ENCODE measurements around the gene POM121C. TPM values are rescaled to one million over a fixed set of nuclear protein-coding genes. Genes with fewer than 3 reads are reported as not detected.
"Not testable (repeated sequence)": the region's sequence is repeated elsewhere in the genome, so short reads cannot be mapped to it uniquely, and the experiment has no call there.

The POM121C gene
- total RNA-seq, 3 donors from 2014 or later (not counting 1 experiment from before 2014, with no cell fraction given), result 108 to 136 (median 112) TPM

- no peak for TF ChIP-seq CTCF (IDR thresholded peaks at IDR 0.05)
- DNase-seq (no peak), ATAC-seq (no peak)
- no peaks in the 10 kb centered on the region for H3K27me3 ChIP-seq (ENCODE audit: control insufficient read depth, insufficient read depth, low read length)
- no peak overlapping the region for H3K27ac Mint-ChIP-seq
- H3K4me1 ChIP-seq (ENCODE audit: control insufficient read depth, insufficient read depth, low read length), result peaks cover 16% of the 10 kb centered on the region
- peaks cover 2% of the 10 kb centered on the region for H3K36me3 ChIP-seq (ENCODE audit: control insufficient read depth, insufficient read depth, low read length)
- intact Hi-C loops (cut with micrococcal nuclease), result no loop called here
- no peaks in the 10 kb centered on the region for H3K9me3 Mint-ChIP-seq
- H3K36me3 Mint-ChIP-seq, result no peaks in the 10 kb centered on the region
- no peaks in the 10 kb centered on the region for H3K9me3 ChIP-seq (ENCODE audit: control insufficient read depth, insufficient read depth, low read length)
- no peak overlapping the region for H3K27ac ChIP-seq (ENCODE audit: low read length)
- peaks cover 11 to 17% of the 10 kb centered on the region in 2 donors for H3K4me1 Mint-ChIP-seq
- H3K4me3 Mint-ChIP-seq, result no peak overlapping the region
- H3K27me3 Mint-ChIP-seq (ENCODE audit: low read depth in 2 of 2), result no peaks in the 10 kb centered on the region
- no peak overlapping the region for H3K4me3 ChIP-seq (ENCODE audit: low read length)
- WGBS (ENCODE audit: insufficient coverage), result 93% methylated on average over 6 of the region's 6 CpGs
Measured at GRCh38 chr7:75531359-75531821, 45.3 kb upstream of the POM121C start.

GRCh38 chr7:75527224-75527722 is 41.2 kb upstream of the POM121C start:
- H3K9me3 Mint-ChIP-seq; H3K27me3 Mint-ChIP-seq (ENCODE audit: low read depth in 2 of 2); H3K27me3 ChIP-seq (ENCODE audit: control insufficient read depth, insufficient read depth, low read length); intact Hi-C loops (cut with micrococcal nuclease); ATAC-seq; H3K9me3 ChIP-seq (ENCODE audit: control insufficient read depth, insufficient read depth, low read length): not testable (repeated sequence)
- peak in 1 of 2 donors; percentile 23 for DNase-seq
- Mint-ChIP-seq H3K36me3 (peaks cover 16% of the 10 kb centered on the region), H3K27ac (peak overlapping the region; percentile 78 to 87), H3K4me1 (peaks cover 30 to 33% of the 10 kb centered on the region in 2 donors), H3K4me3 (peak overlapping the region; percentile 92)
- Histone ChIP-seq H3K36me3 (ENCODE audit: control insufficient read depth, insufficient read depth, low read length) (peaks cover 15% of the 10 kb centered on the region), H3K4me3 (ENCODE audit: low read length) (peak overlapping the region; percentile 55), H3K4me1 (ENCODE audit: control insufficient read depth, insufficient read depth, low read length) (peaks cover 22% of the 10 kb centered on the region), H3K27ac (ENCODE audit: low read length) (peak overlapping the region; percentile 43)
- under 1% methylated on average over 37 of the region's 37 CpGs for WGBS (ENCODE audit: insufficient coverage)

- Mint-ChIP-seq H3K36me3 (peaks cover 40% of the 10 kb centered on the region), H3K4me1 (peaks cover 33 to 39% of the 10 kb centered on the region in 2 donors)
- ATAC-seq; H3K27ac ChIP-seq (ENCODE audit: low read length); H3K9me3 ChIP-seq (ENCODE audit: control insufficient read depth, insufficient read depth, low read length); DNase-seq; H3K4me1 ChIP-seq (ENCODE audit: control insufficient read depth, insufficient read depth, low read length); H3K4me3 ChIP-seq (ENCODE audit: low read length); H3K27ac Mint-ChIP-seq; H3K27me3 Mint-ChIP-seq (ENCODE audit: low read depth in 2 of 2); H3K27me3 ChIP-seq (ENCODE audit: control insufficient read depth, insufficient read depth, low read length); H3K9me3 Mint-ChIP-seq; H3K4me3 Mint-ChIP-seq; intact Hi-C loops (cut with micrococcal nuclease): not testable (repeated sequence)
- H3K36me3 ChIP-seq (ENCODE audit: control insufficient read depth, insufficient read depth, low read length), result peaks cover 18% of the 10 kb centered on the region
Measured at GRCh38 chr7:75521727-75522126, 35.6 kb upstream of the POM121C start.

GRCh38 chr7:75518842-75519241 is 32.7 kb upstream of the POM121C start:
- H3K4me3 Mint-ChIP-seq; H3K9me3 Mint-ChIP-seq; H3K4me3 ChIP-seq (ENCODE audit: low read length); H3K9me3 ChIP-seq (ENCODE audit: control insufficient read depth, insufficient read depth, low read length); intact Hi-C loops (cut with micrococcal nuclease); H3K27ac ChIP-seq (ENCODE audit: low read length); H3K4me1 ChIP-seq (ENCODE audit: control insufficient read depth, insufficient read depth, low read length); H3K27me3 Mint-ChIP-seq (ENCODE audit: low read depth in 2 of 2); ATAC-seq; H3K27ac Mint-ChIP-seq; DNase-seq; H3K27me3 ChIP-seq (ENCODE audit: control insufficient read depth, insufficient read depth, low read length): not testable (repeated sequence)
- H3K36me3 Mint-ChIP-seq, result peaks cover 33% of the 10 kb centered on the region
- H3K4me1 Mint-ChIP-seq, result peaks cover 17 to 24% of the 10 kb centered on the region in 2 donors
- 100% methylated on average over 1 of the region's 2 CpGs for WGBS (ENCODE audit: insufficient coverage)
- peaks cover 13% of the 10 kb centered on the region for H3K36me3 ChIP-seq (ENCODE audit: control insufficient read depth, insufficient read depth, low read length)

GRCh38 chr7:75509033-75509432 is 22.9 kb upstream of the POM121C start:
- H3K4me1 ChIP-seq (ENCODE audit: control insufficient read depth, insufficient read depth, low read length); H3K9me3 ChIP-seq (ENCODE audit: control insufficient read depth, insufficient read depth, low read length); H3K27ac Mint-ChIP-seq; H3K4me3 Mint-ChIP-seq; intact Hi-C loops (cut with micrococcal nuclease); ATAC-seq; H3K36me3 ChIP-seq (ENCODE audit: control insufficient read depth, insufficient read depth, low read length); DNase-seq; H3K27me3 Mint-ChIP-seq (ENCODE audit: low read depth in 2 of 2); H3K36me3 Mint-ChIP-seq; H3K9me3 Mint-ChIP-seq; H3K27me3 ChIP-seq (ENCODE audit: control insufficient read depth, insufficient read depth, low read length); H3K4me1 Mint-ChIP-seq; H3K27ac ChIP-seq (ENCODE audit: low read length); H3K4me3 ChIP-seq (ENCODE audit: low read length): not testable (repeated sequence)
- no CpG with 5 or more reads among the region's 4 CpGs for WGBS (ENCODE audit: insufficient coverage)

- H3K9me3 ChIP-seq (ENCODE audit: control insufficient read depth, insufficient read depth, low read length); H3K27me3 Mint-ChIP-seq (ENCODE audit: low read depth in 2 of 2); DNase-seq; H3K36me3 Mint-ChIP-seq; H3K4me3 ChIP-seq (ENCODE audit: low read length); intact Hi-C loops (cut with micrococcal nuclease); H3K4me1 ChIP-seq (ENCODE audit: control insufficient read depth, insufficient read depth, low read length); H3K27me3 ChIP-seq (ENCODE audit: control insufficient read depth, insufficient read depth, low read length); H3K36me3 ChIP-seq (ENCODE audit: control insufficient read depth, insufficient read depth, low read length); H3K4me3 Mint-ChIP-seq; H3K27ac ChIP-seq (ENCODE audit: low read length); ATAC-seq; H3K27ac Mint-ChIP-seq; H3K9me3 Mint-ChIP-seq: not testable (repeated sequence)
- peaks cover 3 to 11% of the 10 kb centered on the region in 2 donors for H3K4me1 Mint-ChIP-seq
- 96% methylated on average over 2 of the region's 6 CpGs for WGBS (ENCODE audit: insufficient coverage)
Measured at GRCh38 chr7:75492020-75492419, 5.9 kb upstream of the POM121C start, which contains the start of gene SPDYE5. TSS of gene SPDYE5 (plus strand) at chr7:75492320. CDS start at chr7:75494048, 1,728 bp downstream.

GRCh38 chr7:75485355-75485978 is 632 bp downstream of the POM121C start:
- peak overlapping the region; percentile 67 for H3K4me3 ChIP-seq (ENCODE audit: low read length)
- H3K36me3 ChIP-seq (ENCODE audit: control insufficient read depth, insufficient read depth, low read length); H3K27ac ChIP-seq (ENCODE audit: low read length); H3K9me3 ChIP-seq (ENCODE audit: control insufficient read depth, insufficient read depth, low read length); intact Hi-C loops (cut with micrococcal nuclease); H3K4me1 ChIP-seq (ENCODE audit: control insufficient read depth, insufficient read depth, low read length); ATAC-seq; H3K9me3 Mint-ChIP-seq; H3K27me3 Mint-ChIP-seq (ENCODE audit: low read depth in 2 of 2); H3K36me3 Mint-ChIP-seq; H3K27me3 ChIP-seq (ENCODE audit: control insufficient read depth, insufficient read depth, low read length): not testable (repeated sequence)
- DNase-seq, result peak in 1 of 2 donors; percentile 5
- H3K27ac Mint-ChIP-seq, result peak overlapping the region; percentile 61 to 89
- peaks cover 4 to 19% of the 10 kb centered on the region in 2 donors for H3K4me1 Mint-ChIP-seq
- H3K4me3 Mint-ChIP-seq, result peak overlapping the region; percentile 89
- WGBS (ENCODE audit: insufficient coverage), result 3% methylated on average over 23 of the region's 32 CpGs
